Activated CD8-positive, alpha-beta memory T cell treated with anti-CD3 and anti-CD28 coated beads for 36 hours (primary cell): ENCODE results near the gene AKR1C8. TPM values are rescaled to one million over a fixed set of nuclear protein-coding genes. Genes with fewer than 3 reads are reported as not detected.
"Not testable (repeated sequence)": the region's sequence is repeated elsewhere in the genome, so short reads cannot be mapped to it uniquely, and the experiment has no call there.

Experiments
- CTCF ChIA-PET: fragments of 350-600 bp; sonication (Branson Sonifier 250); formaldehyde crosslinking; loops from one replicate; lab custom pipeline; 2021; ENCODE audit warnings: antibody characterized with exemption; lab: Charles Lee
- POLR2A ChIA-PET: fragments of 350-600 bp; sonication (Branson Sonifier 250); formaldehyde crosslinking; loops from one replicate; lab custom pipeline; 2021; ENCODE audit warnings: antibody characterized with exemption; lab: Charles Lee
- total RNA-seq, 2 experiments: library from RNA; stranded (reverse); gene quantifications; one replicate each; pipeline ENCODE4 v1.2.3, GENCODE V29; 2021

Gene AKR1C8
- not detected for total RNA-seq

GRCh38 chr10:5184987-5185775 is at the start of gene AKR1C8:
Gene AKR1C8 (minus strand): TSS chr10:5185150. CDS start chr10:5185104, 46 bp downstream.
- POLR2A ChIA-PET, result no interaction called here
- CTCF ChIA-PET, result no interaction called here

DNA sequence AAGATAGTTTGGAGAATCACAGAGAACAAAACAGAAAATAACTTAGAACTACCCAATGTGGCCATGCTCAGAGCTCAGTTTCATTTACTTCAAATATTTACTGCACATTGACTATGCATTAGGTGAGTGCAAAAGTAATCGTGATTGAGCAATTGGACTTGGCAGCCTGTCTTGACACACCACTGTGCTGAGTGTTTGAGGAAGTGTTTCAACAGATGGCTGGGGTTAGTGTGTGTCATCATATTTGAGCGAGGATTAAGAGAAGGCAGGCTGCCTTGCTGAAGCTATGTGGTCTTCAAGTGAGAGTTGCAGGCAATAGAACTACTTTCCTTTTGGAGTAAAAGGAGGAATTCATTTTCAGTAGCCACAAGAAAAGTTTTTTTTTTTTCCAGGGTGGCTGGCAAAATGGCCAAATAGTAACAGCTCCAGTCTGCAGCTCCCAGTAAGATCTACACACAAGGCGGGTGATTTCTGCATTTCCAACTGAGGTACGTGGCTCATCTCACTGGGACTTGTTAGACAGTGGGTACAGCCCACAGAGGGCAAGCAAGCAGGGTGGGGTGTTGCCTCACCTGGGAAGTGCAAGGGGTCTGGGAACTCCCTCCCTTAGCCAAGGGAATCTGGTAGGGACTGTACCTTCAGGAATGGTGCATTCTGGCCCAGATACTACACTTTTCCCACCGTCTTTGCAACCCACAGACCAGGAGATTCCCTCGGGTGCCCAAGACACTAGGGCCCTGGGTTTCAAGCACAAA is 49.3 kb upstream of the AKR1C8 start:
- CTCF ChIA-PET, result no interaction called here
- POLR2A ChIA-PET, result no interaction called here

GRCh38 chr10:5233324-5233723 is 48.4 kb upstream of the AKR1C8 start:
- ChIA-PET POLR2A (no interaction called here), CTCF (no interaction called here)

DNA sequence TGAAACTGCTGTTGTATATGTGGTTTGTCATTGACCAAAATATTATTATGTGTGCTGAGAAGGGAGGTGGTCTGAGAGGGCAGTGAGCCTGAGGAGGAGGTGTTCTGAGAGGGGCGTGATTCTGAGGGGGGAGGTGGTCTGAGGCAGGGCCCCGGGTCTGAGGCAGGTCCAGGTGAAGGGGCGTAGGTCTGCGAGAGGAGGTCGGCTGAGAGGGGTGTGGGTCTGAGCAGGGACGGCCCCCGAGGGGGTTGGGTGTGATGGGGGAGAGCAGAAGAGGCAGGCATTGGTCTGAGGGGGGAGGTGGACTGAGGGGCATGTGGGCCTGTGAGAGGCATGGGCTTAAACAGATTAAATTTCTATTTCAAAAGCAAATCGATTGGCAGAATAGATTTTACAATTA is 44.1 kb upstream of the AKR1C8 start:
- ChIA-PET POLR2A (no interaction called here), CTCF (no interaction called here)

DNA sequence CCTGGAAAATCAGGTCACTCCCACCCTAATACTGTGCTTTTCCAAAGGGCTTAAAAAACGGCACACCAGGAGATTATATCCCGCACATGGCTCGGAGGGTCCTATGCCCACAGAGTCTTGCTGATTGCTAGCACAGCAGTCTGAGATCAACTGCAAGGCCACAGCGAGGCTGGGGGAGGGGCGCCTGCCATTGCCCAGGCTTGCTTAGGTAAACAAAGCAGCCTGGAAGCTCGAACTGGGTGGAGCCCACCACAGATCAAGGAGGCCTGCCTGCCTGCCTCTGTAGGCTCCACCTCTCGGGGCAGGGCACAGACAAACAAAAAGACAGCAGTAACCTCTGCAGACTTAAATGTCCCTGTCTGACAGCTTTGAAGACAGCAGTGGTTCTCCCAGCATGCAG is 38.0 kb upstream of the AKR1C8 start:
- CTCF ChIA-PET, POLR2A ChIA-PET: not testable (repeated sequence)

DNA sequence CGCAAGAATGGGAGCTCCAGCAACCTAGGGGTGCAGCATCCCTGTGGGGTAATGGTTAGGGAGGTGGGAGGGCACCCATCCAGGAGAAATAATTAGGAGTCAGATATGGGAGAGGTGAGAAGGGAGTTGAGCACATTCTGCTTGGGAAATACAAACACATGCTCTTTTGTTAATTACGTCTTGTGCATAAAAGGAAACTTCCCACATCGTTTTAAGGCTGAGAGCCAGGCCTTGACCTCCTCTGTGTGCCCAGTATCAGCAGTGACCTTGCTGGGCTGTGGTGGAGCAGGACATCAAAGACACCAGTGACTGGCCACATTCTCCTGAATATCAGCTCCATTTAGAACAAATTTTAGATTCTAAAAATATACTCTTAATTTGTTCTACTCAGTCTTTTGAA is 34.3 kb upstream of the AKR1C8 start:
- ChIA-PET CTCF (no interaction called here), POLR2A (no interaction called here)

DNA sequence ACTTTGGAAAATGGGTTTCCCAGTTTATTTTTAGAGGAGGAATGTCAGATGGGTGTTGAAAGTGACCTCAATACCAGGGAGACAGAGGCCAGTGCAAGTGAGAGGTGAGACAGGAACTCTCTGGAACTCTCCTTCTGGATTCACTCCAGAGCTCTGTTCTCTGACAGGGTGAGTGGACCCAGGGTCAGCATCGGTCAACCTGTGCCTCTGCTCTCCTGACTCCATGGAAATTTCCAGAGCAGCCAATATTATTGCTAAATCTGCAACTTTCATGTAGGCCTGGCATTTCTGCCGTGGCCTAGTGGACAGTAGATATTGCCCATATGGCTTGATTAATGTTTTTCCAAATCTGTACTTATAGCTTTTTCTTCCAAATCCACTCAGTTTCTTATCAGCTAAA is 31.9 kb upstream of the AKR1C8 start:
- POLR2A ChIA-PET, result no interaction called here
- CTCF ChIA-PET, result no interaction called here

DNA sequence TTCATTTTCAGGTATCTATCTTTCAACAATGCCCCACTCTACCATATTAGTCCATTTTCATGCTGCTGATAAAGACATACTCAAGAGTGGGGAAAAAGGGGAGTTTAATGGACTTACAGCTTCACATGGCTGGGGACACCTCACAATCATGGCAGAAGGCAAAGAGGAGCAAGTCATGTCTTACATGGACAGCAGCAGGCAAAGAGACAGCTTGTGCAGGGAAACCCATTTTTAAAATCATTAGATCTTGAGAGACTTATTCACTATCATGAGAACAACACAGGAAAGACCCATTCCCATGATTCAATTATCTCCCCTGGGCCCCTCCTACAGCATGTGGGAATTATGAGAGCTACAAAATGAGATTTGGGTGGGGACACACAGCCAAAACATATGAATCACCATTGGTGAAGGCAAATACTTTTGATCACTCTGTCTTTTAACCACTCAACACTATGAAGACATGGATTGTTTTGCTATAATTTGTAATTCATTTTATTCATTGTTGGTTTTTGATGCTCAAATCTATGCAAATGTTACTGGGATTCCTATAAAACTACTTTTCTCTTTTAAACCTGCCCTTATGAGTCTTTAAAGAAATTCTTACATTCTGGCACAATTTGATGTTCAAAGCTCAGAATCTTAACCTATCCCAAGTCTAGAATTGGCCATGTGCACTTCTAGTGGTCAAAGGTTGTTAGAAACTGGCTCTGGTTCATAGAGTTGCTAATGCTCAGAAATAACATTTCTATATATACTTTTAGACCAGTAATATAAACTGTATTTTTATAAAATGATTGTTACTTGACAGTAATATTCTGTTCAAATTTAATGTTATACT is 27.0 kb upstream of the AKR1C8 start:
- POLR2A ChIA-PET, result no interaction called here
- CTCF ChIA-PET, result no interaction called here

- CTCF ChIA-PET, result interaction anchor here (0.8 kb wide), 1 partner anchor 146 kb away, joined by 3 read pairs; no protein-coding TSS in a partner anchor
- POLR2A ChIA-PET, result not testable (repeated sequence)
Observed at GRCh38 chr10:5210261-5210660, 25.3 kb upstream of the AKR1C8 start.

DNA sequence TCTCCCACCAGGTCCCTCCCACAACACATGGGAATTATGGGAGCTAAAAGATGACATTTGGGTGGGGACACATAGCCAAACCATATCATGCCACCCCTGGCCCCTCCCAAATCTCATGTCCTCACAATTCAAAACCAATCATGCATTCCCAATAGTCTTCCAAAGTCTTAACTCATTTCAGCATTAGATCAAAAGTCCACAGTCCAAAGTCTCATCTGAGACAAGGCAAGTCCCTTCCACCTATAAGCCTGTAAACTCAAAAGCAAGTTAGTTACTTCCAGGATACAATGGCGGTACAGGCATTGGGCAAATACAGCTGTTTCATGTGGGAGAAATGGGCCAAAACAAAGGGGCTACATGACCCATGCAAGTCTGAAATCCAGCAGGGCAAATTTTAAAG is 24.8 kb upstream of the AKR1C8 start:
- POLR2A ChIA-PET, result not testable (repeated sequence)
- CTCF ChIA-PET, result interaction anchor here (0.8 kb wide), 1 partner anchor 147 kb away, joined by 3 read pairs; no protein-coding TSS in a partner anchor

- ChIA-PET POLR2A (no interaction called here), CTCF (no interaction called here)
Observed at GRCh38 chr10:5206799-5207198, 21.8 kb upstream of the AKR1C8 start.

DNA sequence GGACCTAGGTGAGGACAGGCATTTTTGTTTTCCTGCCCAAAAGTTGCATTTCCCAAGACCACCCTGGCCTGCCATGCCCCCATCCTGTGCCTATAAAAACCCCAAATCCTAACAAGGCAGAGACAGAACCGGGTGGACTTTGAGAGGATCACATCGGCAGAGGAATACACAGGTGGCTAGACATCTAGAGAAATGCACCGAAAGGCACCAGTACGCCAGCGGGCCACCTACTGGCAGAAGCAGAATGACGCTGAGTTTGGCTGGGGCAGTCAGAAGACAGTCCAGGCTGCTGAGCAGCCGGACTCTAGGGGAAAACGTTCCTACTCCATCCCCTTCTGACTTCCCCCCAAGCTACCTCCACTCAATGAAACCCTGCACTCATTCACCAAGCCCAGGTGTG is 14.4 kb upstream of the AKR1C8 start:
- ChIA-PET CTCF (no interaction called here), POLR2A (no interaction called here)

DNA sequence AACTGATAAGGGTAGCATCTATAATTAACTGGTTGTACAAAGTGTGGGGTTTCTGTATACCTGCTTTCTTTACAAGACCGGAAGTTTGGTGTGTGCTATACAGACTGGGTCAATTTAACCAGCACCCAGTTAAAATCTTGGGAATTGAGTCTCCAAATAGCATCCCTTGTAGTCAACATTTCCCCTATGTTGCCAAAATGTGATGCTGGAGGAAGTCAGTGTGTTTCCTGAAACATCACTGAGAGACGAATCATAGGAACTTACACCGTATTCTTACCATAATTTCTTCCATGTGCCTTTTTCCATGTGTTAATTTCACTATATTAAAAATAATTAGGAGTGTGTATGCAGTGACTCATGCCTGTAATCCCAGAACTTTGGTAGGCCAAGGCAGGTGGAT is 13.4 kb upstream of the AKR1C8 start:
- ChIA-PET POLR2A (no interaction called here), CTCF (interaction anchor here (0.6 kb wide), 1 partner anchor 322 kb away, joined by 3 read pairs; no protein-coding TSS in a partner anchor)

- ChIA-PET POLR2A (no interaction called here), CTCF (no interaction called here)
Observed at GRCh38 chr10:5196702-5197113, 11.8 kb upstream of the AKR1C8 start, which contains the start of gene AKR1C4. Gene AKR1C4 (plus strand): TSS chr10:5196837. CDS start chr10:5196868, 31 bp downstream.

- ChIA-PET CTCF (no interaction called here), POLR2A (no interaction called here)
Observed at GRCh38 chr10:5195727-5196374, 10.9 kb upstream of the AKR1C8 start.

GRCh38 chr10:5194431-5194830 is 9.5 kb upstream of the AKR1C8 start:
- POLR2A ChIA-PET, result no interaction called here
- CTCF ChIA-PET, result interaction anchor here (1.2 kb wide), 1 partner anchor 345 kb away, joined by 3 read pairs; no protein-coding TSS in a partner anchor

GRCh38 chr10:5188358-5188757 is 3.4 kb upstream of the AKR1C8 start:
- CTCF ChIA-PET, result no interaction called here
- POLR2A ChIA-PET, result no interaction called here

GRCh38 chr10:5187867-5188266 is 2.9 kb upstream of the AKR1C8 start:
- ChIA-PET CTCF (no interaction called here), POLR2A (no interaction called here)

DNA sequence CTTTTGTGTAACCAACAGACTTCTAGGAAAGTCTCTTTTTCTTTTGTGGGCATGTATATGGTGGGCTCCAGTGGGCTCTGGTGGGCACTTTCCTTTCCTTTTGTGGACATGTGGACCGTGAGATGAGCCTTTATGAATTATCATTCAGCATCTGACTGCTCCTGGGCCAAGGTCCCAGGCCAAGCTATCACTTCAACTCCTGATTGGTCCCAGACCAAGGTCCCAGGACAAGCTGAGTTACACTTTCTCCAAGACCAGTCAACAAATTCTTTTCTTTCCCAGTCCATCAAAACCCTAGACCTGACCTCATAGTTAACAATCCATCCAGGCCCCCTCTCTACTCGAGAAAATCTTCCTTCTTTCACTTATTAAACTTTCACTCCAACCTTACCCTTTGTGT is 1.0 kb downstream of the AKR1C8 start:
- ChIA-PET CTCF (no interaction called here), POLR2A (no interaction called here)
